Kidney (tissue), 14 donors: Measurements from ENCODE around the gene NXPE3. TPM values are rescaled to one million over a fixed set of nuclear protein-coding genes. Genes with fewer than 3 reads are reported as not detected.
"Not testable (repeated sequence)": the region's sequence is repeated elsewhere in the genome, so short reads cannot be mapped to it uniquely, and the experiment has no call there.

Experiments
- DNase-seq, 5 donors: peaks; one replicate each; pipeline ENCODE4 v3.0.0-alpha.2; 2013 to 2020
- FAIRE-seq: peaks from 2 replicates; lab custom pipeline; 2012; peaks lifted over from hg19 to GRCh38; lab: Jason Lieb, UNC
- H3K27ac ChIP-seq, 2 donors: one replicate each; pipeline ENCODE4 v1.7.0; 2013; ENCODE audit warnings: low read depth in 2 of 2, low read length in 2 of 2, inconsistent platforms in 1 of 2
- H3K27me3 ChIP-seq: one replicate; pipeline ENCODE4 v1.7.1; 2013; ENCODE audit warnings: low read length, inconsistent platforms; ENCODE audit not compliant: control insufficient read depth, insufficient read depth
- H3K36me3 ChIP-seq, 3 donors: one replicate each; pipeline versions ENCODE4 v1.7.0 to v1.7.1; 2013; ENCODE audit warnings: low read length in 3 of 3, control low read depth in 1 of 3, inconsistent platforms in 1 of 3; ENCODE audit not compliant: insufficient read depth in 3 of 3, control insufficient read depth in 2 of 3
- H3K4me1 ChIP-seq, 3 donors: one replicate each; pipeline versions ENCODE4 v1.7.0 to v1.7.1; 2013; ENCODE audit warnings: low read length in 3 of 3, inconsistent platforms in 1 of 3, low read depth in 1 of 3; ENCODE audit not compliant: control insufficient read depth in 2 of 3, insufficient read depth in 2 of 3
- H3K4me3 ChIP-seq, 3 donors: one replicate each; pipeline versions ENCODE4 v1.7.0 to v1.8.1; 2013; ENCODE audit warnings: low read length in 3 of 3, control low read depth in 1 of 3, inconsistent platforms in 1 of 3
- H3K9ac ChIP-seq, 3 donors: one replicate each; pipeline versions ENCODE4 v1.7.0 to v1.7.1; 2013; ENCODE audit warnings: low read length in 3 of 3, control low read depth in 1 of 3, inconsistent platforms in 1 of 3
- H3K9me3 ChIP-seq, 3 donors: one replicate each; pipeline versions ENCODE4 v1.7.0 to v1.7.1; 2013; ENCODE audit warnings: low read length in 3 of 3, control low read depth in 1 of 3, inconsistent platforms in 1 of 3; ENCODE audit not compliant: control insufficient read depth in 2 of 3, insufficient read depth in 1 of 3
- CTCF ChIP-seq: IDR thresholded peaks from 3 replicates; pipeline ENCODE4 v1.5.1; 2012; ENCODE audit warnings: mild to moderate bottlenecking, moderate library complexity, borderline replicate concordance; ENCODE audit not compliant: insufficient read depth; ENCODE audit errors: extremely low read depth
- intact Hi-C: fragments of 100-400 bp; cut with DNase I; formaldehyde crosslinking; loops from one replicate; pipeline ENCODE4 v1.11.1; 2022
- polyA plus RNA-seq: library from polyadenylated mRNA; stranded (reverse); fragments of 350-450 nt; fragmentation: Illumina TruSeq; extraction: RNeasy Lipid Tissue Mini Kit (QIAGEN cat#74804); gene quantifications from one replicate; pipeline ENCODE4 v1.2.3, GENCODE V29; 2014; ENCODE audit warnings: low read depth, low replicate concordance; ENCODE audit not compliant: insufficient read depth
- total RNA-seq: library from RNA; stranded (reverse); fragmentation: NEBNext Ultra II Directional; extraction: Animal tissue kit (Norgen Biotek cat#: 25700); gene quantifications from one replicate; pipeline ENCODE4 v1.2.1, GENCODE V29; 2021
- donor health status: control.
- donor health status: control.
- donor health status: control.
- donor health status: control.
- donor health status: control.
- donor health status: DM: yes; HTN: yes; CAD: no.
- donor health status: Normal renal cell carcinoma (clear cell type).

Gene NXPE3
- total and polyA plus RNA-seq, 2 donors from 2014 or later, result 4.9 to 13.3 TPM

GRCh38 chr3:101861789-101862415 lies 82.9 kb downstream of the NXPE3 start:
- TF ChIP-seq CTCF, result no peak
- no peaks in the 10 kb centered on the region for H3K27me3 ChIP-seq
- H3K36me3 ChIP-seq, result peaks cover 3 to 33% (median 28%) of the 10 kb centered on the region in 3 donors
- intact Hi-C loops, result no loop called here
- no peak overlapping the region for H3K4me3 ChIP-seq
- H3K9me3 ChIP-seq, result no peaks in the 10 kb centered on the region
- H3K4me1 ChIP-seq, result no peaks in the 10 kb centered on the region
- DNase-seq, result no peak
- FAIRE-seq, result no peak
- H3K9ac ChIP-seq, result no peak overlapping the region
- no peak overlapping the region for H3K27ac ChIP-seq

DNA sequence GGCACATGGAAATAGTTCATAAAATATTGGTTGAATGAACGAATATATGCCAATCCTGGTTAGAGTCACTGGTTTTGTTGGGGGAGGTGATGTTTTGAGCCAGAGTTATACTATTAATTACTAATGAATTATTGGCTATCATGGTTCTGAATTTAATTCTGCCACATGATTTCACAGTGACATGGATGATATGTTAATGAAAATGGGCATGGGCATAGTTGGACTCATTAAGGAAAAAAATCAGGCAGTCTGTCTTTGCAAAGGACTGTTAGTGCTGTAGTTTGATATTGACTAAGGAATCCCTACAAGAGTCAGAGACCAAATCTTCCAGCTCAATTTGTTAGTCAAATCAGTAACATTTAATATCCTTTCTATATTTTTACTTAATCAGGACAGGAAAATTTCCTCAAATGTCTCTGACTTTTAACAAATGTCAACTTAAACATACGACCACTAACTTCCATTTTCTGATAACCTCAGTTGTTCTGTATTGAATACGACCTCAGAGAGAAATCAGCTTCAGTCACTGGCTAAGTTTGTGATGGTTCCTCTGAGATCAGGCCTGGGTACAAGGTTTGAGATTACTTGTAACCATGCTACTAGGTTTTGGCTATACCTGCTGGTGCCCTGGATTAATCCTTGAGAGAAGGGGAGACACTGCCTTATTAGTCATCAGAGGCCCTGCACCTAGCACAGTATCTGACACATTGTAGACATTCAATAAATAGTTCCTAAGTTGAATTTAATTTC lies 83.6 kb downstream of the NXPE3 start:
- Histone ChIP-seq H3K4me1 (no peaks in the 10 kb centered on the region), H3K9ac (no peak overlapping the region), H3K27me3 (no peaks in the 10 kb centered on the region), H3K4me3 (no peak overlapping the region), H3K9me3 (no peaks in the 10 kb centered on the region), H3K36me3 (peaks cover 3 to 26% (median 21%) of the 10 kb centered on the region in 3 donors), H3K27ac (no peak overlapping the region)
- FAIRE-seq, result no peak
- DNase-seq, result no peak
- intact Hi-C loops, result no loop called here
- TF ChIP-seq CTCF, result no peak

GRCh38 chr3:101864926-101865325 lies 85.9 kb downstream of the NXPE3 start:
- H3K9ac ChIP-seq, DNase-seq, H3K4me3 ChIP-seq, H3K27me3 ChIP-seq, FAIRE-seq, H3K9me3 ChIP-seq, intact Hi-C loops, H3K27ac ChIP-seq, H3K4me1 ChIP-seq: not testable (repeated sequence)
- peaks cover 1 to 12% (median 11%) of the 10 kb centered on the region in 3 donors for H3K36me3 ChIP-seq

DNA sequence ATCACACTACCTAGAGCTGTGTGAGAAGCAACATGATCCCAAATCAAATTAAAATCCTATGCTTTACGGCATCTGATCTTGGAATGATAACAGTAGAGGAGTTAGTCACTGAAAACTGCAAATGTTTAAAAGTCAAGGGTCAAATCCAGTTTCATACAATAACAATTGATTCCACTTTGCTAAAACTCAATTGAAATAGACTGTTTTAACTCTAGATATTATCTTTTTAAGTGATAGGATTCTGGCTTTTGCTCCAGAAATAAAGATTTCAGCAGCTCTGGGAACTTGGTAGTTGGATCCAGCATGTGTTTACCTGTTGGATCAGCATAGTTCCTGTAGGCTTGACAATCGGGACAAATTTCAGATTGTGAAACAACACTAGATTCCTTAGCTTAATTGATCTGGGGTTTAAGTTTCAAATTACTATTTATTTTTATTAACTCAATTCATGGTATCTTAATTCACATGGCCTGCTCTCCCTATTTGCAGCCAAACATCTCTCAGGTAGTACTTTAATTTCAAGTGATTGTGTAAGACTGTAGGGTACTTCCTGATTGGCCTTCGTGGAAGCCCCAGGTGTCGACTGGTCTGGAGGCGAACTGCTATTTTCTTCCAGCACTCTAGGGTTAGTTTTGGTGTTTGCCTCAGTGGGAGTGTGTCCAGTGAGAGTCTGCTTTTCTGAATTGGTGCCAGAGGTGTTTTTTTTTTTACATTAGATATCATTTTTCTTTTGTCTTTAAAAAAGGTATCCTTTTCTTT lies 86.9 kb downstream of the NXPE3 start:
- Histone ChIP-seq H3K9me3 (no peaks in the 10 kb centered on the region), H3K4me1 (peaks cover 0 to 5% (median 0%) of the 10 kb centered on the region in 3 donors), H3K36me3 (peaks cover 0 to 8% (median 6%) of the 10 kb centered on the region in 3 donors), H3K9ac (no peak overlapping the region), H3K4me3 (no peak overlapping the region), H3K27me3 (no peaks in the 10 kb centered on the region), H3K27ac (no peak overlapping the region)
- DNase-seq (no peak), FAIRE-seq (no peak)
- intact Hi-C loops, result no loop called here
- no peak for TF ChIP-seq CTCF
